Transverse colon (tissue), 4 donors: ENCODE results near the gene STN1.

ENCODE experiments used
- CTCF ChIP-seq, 5 experiments: fragments of 200-600 bp in 3 of 5; fragments of 450-650 bp in 2 of 5; sonication (generic) in 3 of 5; IDR thresholded peaks; 1 replicate in 2 of 5; 2 replicates in 3 of 5; pipeline ENCODE4 v1.5.1; 2016 to 2017; ENCODE audit warnings: antibody characterized with exemption in 5 of 5, inconsistent platforms in 3 of 5, mild to moderate bottlenecking in 2 of 5, moderate library complexity in 1 of 5
- POLR2A ChIP-seq: fragments of 450-650 bp; IDR thresholded peaks from one replicate; pipeline ENCODE4 v1.6.1; 2016; ENCODE audit warnings: antibody characterized with exemption, mild to moderate bottlenecking, moderate library complexity
- POLR2AphosphoS5 ChIP-seq, 3 donors: sonication (generic); formaldehyde crosslinking; IDR thresholded peaks; one replicate each; pipeline ENCODE4 v1.6.1; 2016; ENCODE audit warnings: antibody characterized with exemption in 3 of 3

- TF ChIP-seq CTCF (IDR thresholded peaks at IDR 0.05) (no peak), POLR2A (no peak), POLR2AphosphoS5 (IDR thresholded peaks at IDR 0.05) (no peak)
These were observed 66.7 kb downstream of the STN1 start for GRCh38 chr10:103851261-103851660.
